ENCODE results near the gene ARHGAP31.

Gene ARHGAP31

GRCh38 chr3:119310071-119310470, 15.9 kb downstream of the ARHGAP31 start:
- H3K9me3 ChIP-seq (ENCODE audit: control insufficient read depth, low read length): no peaks in the 10 kb centered on the region
- no peaks in the 10 kb centered on the region for H3K27me3 ChIP-seq (ENCODE audit: control insufficient read depth, insufficient read depth, low read length)
- no peak overlapping the region for H3K27ac ChIP-seq
- H3K4me3 ChIP-seq (ENCODE audit: low read depth, low read length): no peak overlapping the region
- no peak overlapping the region for H3K4me2 ChIP-seq (ENCODE audit: low read length)
- H3K79me2 ChIP-seq: peaks cover 2% of the 10 kb centered on the region
- no peak overlapping the region for H3K9ac ChIP-seq
- TF ChIP-seq, protein P1, sequence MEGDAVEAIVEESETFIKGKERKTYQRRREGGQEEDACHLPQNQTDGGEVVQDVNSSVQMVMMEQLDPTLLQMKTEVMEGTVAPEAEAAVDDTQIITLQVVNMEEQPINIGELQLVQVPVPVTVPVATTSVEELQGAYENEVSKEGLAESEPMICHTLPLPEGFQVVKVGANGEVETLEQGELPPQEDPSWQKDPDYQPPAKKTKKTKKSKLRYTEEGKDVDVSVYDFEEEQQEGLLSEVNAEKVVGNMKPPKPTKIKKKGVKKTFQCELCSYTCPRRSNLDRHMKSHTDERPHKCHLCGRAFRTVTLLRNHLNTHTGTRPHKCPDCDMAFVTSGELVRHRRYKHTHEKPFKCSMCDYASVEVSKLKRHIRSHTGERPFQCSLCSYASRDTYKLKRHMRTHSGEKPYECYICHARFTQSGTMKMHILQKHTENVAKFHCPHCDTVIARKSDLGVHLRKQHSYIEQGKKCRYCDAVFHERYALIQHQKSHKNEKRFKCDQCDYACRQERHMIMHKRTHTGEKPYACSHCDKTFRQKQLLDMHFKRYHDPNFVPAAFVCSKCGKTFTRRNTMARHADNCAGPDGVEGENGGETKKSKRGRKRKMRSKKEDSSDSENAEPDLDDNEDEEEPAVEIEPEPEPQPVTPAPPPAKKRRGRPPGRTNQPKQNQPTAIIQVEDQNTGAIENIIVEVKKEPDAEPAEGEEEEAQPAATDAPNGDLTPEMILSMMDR (IDR thresholded peaks at IDR 0.05): no peak
- H3K36me3 ChIP-seq (ENCODE audit: control insufficient read depth, insufficient read depth, low read length): no peaks in the 10 kb centered on the region
- peaks cover 3% of the 10 kb centered on the region for H3K4me1 ChIP-seq
- H2AFZ ChIP-seq: no peak overlapping the region

GRCh38 chr3:119311081-119311925, 17.1 kb downstream of the ARHGAP31 start:
- Histone ChIP-seq H3K27me3 (ENCODE audit: control insufficient read depth, insufficient read depth, low read length) (no peaks in the 10 kb centered on the region), H3K36me3 (ENCODE audit: control insufficient read depth, insufficient read depth, low read length) (no peaks in the 10 kb centered on the region), H3K9me3 (ENCODE audit: control insufficient read depth, low read length) (no peaks in the 10 kb centered on the region), H3K79me2 (peaks cover 2% of the 10 kb centered on the region), H2AFZ (no peak overlapping the region), H3K4me2 (ENCODE audit: low read length) (no peak overlapping the region), H3K4me3 (ENCODE audit: low read depth, low read length) (no peak overlapping the region), H3K9ac (no peak overlapping the region), H3K27ac (no peak overlapping the region), H3K4me1 (peaks cover 3% of the 10 kb centered on the region)
- TF ChIP-seq, protein P1 (IDR thresholded peaks at IDR 0.05): no peak

DNA sequence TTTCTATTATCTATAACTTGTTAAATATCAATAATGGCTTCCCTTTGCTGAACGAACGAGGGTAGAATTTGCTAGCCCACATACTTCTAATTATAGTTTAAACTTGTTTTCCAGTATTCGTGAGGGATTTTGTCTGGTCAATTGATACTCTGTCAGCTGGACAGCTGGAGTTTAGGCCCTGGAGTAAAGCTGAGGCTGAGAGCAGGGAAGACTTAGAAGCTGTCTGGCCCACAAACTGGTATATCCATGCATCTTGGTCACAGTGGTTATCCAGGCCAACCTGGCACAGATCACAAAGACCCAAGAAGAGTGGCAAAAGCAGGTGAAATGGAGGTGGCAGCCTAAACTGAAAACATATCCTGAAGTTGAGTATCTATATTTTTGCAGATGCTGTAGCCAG, 19.3 kb downstream of the ARHGAP31 start:
- no peaks in the 10 kb centered on the region for H3K36me3 ChIP-seq (ENCODE audit: control insufficient read depth, insufficient read depth, low read length)
- H3K4me1 ChIP-seq: peaks cover 3% of the 10 kb centered on the region
- no peak overlapping the region for H3K27ac ChIP-seq
- TF ChIP-seq, protein P1 (IDR thresholded peaks at IDR 0.05): no peak
- H3K4me2 ChIP-seq (ENCODE audit: low read length): no peak overlapping the region
- H3K27me3 ChIP-seq (ENCODE audit: control insufficient read depth, insufficient read depth, low read length): no peaks in the 10 kb centered on the region
- H2AFZ ChIP-seq: no peak overlapping the region
- H3K9me3 ChIP-seq (ENCODE audit: control insufficient read depth, low read length): no peaks in the 10 kb centered on the region
- no peak overlapping the region for H3K9ac ChIP-seq
- H3K79me2 ChIP-seq: peaks cover 2% of the 10 kb centered on the region
- H3K4me3 ChIP-seq (ENCODE audit: low read depth, low read length): no peak overlapping the region

GRCh38 chr3:119314821-119315220, 20.6 kb downstream of the ARHGAP31 start:
- H3K4me2 ChIP-seq (ENCODE audit: low read length): no peak overlapping the region
- TF ChIP-seq, protein P1 (IDR thresholded peaks at IDR 0.05): no peak
- H3K4me3 ChIP-seq (ENCODE audit: low read depth, low read length): no peak overlapping the region
- H3K27me3 ChIP-seq (ENCODE audit: control insufficient read depth, insufficient read depth, low read length): no peaks in the 10 kb centered on the region
- no peaks in the 10 kb centered on the region for H3K9me3 ChIP-seq (ENCODE audit: control insufficient read depth, low read length)
- H3K9ac ChIP-seq: no peak overlapping the region
- H3K27ac ChIP-seq: no peak overlapping the region
- no peak overlapping the region for H2AFZ ChIP-seq
- H3K36me3 ChIP-seq (ENCODE audit: control insufficient read depth, insufficient read depth, low read length): no peaks in the 10 kb centered on the region
- no peaks in the 10 kb centered on the region for H3K79me2 ChIP-seq
- H3K4me1 ChIP-seq: peaks cover 3% of the 10 kb centered on the region

Data from parathyroid adenoma (tissue), 2 donors.